IPS-18a (cell line): ENCODE data around the gene ASTN2.

Source experiments
- H3K27ac ChIP-seq: one replicate; pipeline ENCODE4 v1.5.1; 2013; ENCODE audit warnings: low read length
- H3K27me3 ChIP-seq: one replicate; pipeline ENCODE4 v1.6.1; 2013; ENCODE audit warnings: mild to moderate bottlenecking, low read length; ENCODE audit not compliant: control insufficient read depth, insufficient read depth
- H3K36me3 ChIP-seq: one replicate; pipeline ENCODE4 v1.6.1; 2013; ENCODE audit warnings: low read depth, low read length; ENCODE audit not compliant: control insufficient read depth
- H3K4me1 ChIP-seq: one replicate; pipeline ENCODE4 v1.6.1; 2013; ENCODE audit warnings: low read depth, low read length; ENCODE audit not compliant: control insufficient read depth
- H3K4me3 ChIP-seq: one replicate; pipeline ENCODE4 v1.5.1; 2013; ENCODE audit warnings: low read length
- H3K9ac ChIP-seq: one replicate; pipeline ENCODE4 v1.6.1; 2013; ENCODE audit warnings: mild to moderate bottlenecking, low read length, moderate library complexity
- H3K9me3 ChIP-seq: one replicate; pipeline ENCODE4 v1.6.1; 2013; ENCODE audit warnings: low read depth, low read length; ENCODE audit not compliant: control insufficient read depth

The ASTN2 gene

DNA sequence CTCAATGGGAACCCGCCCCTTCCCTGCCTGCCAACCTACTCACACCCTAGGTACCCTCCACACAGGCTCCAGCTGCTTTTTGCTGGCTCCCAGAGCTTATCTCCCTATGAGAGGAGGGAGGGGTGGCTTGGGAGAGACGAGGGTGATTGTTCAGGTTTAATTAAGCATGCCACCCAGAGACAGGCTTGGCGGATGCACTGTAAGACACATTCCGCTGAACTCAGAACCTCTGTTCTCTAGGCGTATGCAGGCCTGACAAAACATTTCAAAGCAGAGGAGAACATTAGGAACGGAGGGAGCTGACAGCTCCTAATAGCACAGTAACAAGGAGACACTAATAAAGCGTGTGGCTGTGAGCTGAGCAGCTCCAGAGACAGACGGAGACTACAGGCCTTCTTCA, 647.6 kb downstream of the ASTN2 start:
- H3K4me3 ChIP-seq: no peak overlapping the region
- no peaks in the 10 kb centered on the region for H3K4me1 ChIP-seq
- H3K9ac ChIP-seq: no peak overlapping the region
- H3K9me3 ChIP-seq: no peaks in the 10 kb centered on the region
- no peak overlapping the region for H3K27ac ChIP-seq
- H3K27me3 ChIP-seq: no peaks in the 10 kb centered on the region
- no peaks in the 10 kb centered on the region for H3K36me3 ChIP-seq

DNA sequence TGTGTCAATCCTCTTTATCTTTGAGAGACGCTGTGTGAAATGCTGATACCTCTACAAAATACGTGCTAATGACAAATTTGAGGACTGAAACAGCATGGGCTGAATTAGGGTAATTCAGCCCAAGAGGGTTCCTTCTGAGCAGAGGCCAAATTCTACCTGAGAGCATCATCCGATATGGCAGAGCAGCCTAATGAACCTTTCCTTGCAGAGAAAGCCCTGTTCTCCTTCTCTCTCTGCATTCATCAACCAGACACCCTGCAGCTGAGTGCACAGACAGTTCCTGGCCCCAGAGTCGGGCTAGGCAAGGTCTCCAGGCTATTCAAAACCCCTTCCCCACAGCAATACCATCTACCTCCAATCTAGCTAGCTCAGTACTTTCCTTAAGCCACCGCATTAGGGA, 649.8 kb downstream of the ASTN2 start:
- H3K27ac ChIP-seq: no peak overlapping the region
- H3K9ac ChIP-seq: no peak overlapping the region
- H3K36me3 ChIP-seq: no peaks in the 10 kb centered on the region
- H3K27me3 ChIP-seq: no peaks in the 10 kb centered on the region
- H3K4me3 ChIP-seq: no peak overlapping the region
- no peaks in the 10 kb centered on the region for H3K9me3 ChIP-seq
- H3K4me1 ChIP-seq: peaks cover 6% of the 10 kb centered on the region

DNA sequence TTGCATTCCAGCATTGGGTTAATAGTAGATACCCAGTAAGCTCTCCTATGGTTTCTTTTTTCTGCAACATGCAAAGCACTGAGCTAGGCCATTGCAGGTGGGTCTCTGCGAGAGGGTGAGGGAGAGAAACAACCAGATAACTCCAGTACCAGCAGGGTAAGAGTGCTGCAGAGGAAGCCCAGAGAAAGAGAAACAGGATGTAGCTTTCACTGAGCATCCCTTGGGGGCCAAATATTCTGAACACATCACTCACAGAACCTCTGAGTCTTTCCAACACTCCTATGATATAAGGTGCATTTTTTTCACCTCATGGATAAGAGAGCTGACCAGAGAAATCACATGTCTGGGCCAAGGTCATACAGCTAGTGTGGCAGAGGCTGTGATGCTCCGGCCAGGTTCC, 651.1 kb downstream of the ASTN2 start:
- Histone ChIP-seq H3K27me3 (no peaks in the 10 kb centered on the region), H3K9me3 (no peaks in the 10 kb centered on the region), H3K36me3 (no peaks in the 10 kb centered on the region), H3K4me3 (no peak overlapping the region), H3K27ac (no peak overlapping the region), H3K4me1 (peaks cover 6% of the 10 kb centered on the region), H3K9ac (no peak overlapping the region)

DNA sequence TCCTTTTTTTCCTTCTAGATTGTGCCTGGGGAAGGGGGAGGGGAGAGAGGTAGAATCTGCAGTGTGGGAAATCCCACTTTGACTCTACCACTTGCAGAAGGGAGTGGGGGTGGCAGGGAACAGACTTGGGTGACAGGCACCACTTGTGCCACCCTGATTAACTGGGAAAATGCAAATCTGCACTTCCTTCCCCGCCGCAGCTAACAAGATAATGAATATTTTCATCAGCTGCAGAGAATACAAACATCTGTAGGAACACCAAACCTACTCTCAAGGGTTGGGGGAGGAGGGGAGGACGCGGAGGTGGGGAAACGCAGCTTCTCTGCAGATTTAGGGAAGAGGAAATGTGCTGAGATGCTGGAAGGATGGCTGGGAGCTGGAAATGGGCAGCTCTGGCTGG, 654.2 kb downstream of the ASTN2 start:
- Histone ChIP-seq H3K9ac (no peak overlapping the region), H3K9me3 (no peaks in the 10 kb centered on the region), H3K36me3 (no peaks in the 10 kb centered on the region), H3K4me1 (peaks cover 6% of the 10 kb centered on the region), H3K4me3 (no peak overlapping the region), H3K27ac (no peak overlapping the region), H3K27me3 (no peaks in the 10 kb centered on the region)

DNA sequence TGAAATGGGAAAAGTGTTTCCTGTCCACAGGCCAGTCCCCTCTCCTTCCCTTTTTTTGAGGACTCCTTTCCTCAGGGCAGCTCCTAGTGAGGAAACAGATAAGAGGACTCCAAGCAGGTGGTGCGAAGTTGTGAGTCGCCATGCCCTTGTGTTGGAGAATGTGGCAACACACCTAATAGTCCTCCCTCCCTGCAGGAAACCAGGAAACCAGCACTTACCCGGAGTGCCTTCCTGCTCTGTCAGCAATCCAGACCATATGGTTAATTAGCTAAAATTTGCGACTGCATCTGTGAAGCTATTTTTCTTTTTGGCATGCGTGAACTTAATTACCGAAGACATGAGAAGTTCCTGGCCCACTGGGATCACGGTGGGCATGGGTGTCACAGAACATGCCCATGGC, 657.8 kb downstream of the ASTN2 start:
- Histone ChIP-seq H3K36me3 (no peaks in the 10 kb centered on the region), H3K4me1 (peaks cover 6% of the 10 kb centered on the region), H3K27ac (no peak overlapping the region), H3K27me3 (no peaks in the 10 kb centered on the region), H3K4me3 (no peak overlapping the region), H3K9ac (no peak overlapping the region), H3K9me3 (no peaks in the 10 kb centered on the region)

DNA sequence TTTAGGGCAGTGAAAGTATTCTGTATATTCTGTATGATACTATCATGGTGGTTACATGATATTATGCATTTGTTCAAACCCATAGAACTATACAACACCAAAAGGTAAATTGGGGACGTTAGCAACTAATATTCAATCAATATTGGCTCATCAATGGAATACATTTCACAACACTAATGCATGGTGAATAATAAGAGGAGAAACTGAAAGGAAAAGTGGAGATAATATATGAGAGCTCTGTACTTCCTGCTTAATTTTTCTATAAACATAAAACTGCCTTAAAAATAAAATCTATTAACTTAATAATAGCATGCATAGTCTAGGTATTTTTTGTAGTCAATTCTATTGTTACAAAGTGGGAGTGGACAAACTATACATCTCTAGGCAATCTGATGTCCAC, 661.5 kb downstream of the ASTN2 start:
- Histone ChIP-seq H3K36me3 (no peaks in the 10 kb centered on the region), H3K9ac (no peak overlapping the region), H3K27ac (no peak overlapping the region), H3K4me1 (no peaks in the 10 kb centered on the region), H3K4me3 (no peak overlapping the region), H3K9me3 (no peaks in the 10 kb centered on the region), H3K27me3 (no peaks in the 10 kb centered on the region)

DNA sequence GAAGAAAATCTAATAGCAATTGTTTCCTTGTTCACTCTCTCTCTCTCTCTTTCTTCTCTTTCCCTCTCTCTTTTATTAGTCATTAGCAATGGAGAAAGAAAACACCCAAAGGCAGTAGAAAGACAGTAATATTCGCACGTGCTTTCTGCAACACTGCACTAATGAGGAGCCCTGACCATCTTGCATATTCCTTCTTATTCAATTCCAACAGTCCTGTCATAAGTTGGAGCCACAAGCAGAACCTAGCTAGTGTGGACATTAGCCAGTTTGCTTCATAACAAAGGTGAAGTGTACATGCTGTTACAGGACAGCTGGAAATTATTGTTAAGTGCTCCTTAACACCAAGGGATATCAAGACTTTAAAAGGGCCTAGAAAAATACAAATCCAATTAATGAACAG, 664.3 kb downstream of the ASTN2 start:
- Histone ChIP-seq H3K9me3 (no peaks in the 10 kb centered on the region), H3K9ac (no peak overlapping the region), H3K27me3 (no peaks in the 10 kb centered on the region), H3K27ac (no peak overlapping the region), H3K36me3 (no peaks in the 10 kb centered on the region), H3K4me1 (no peaks in the 10 kb centered on the region), H3K4me3 (no peak overlapping the region)

DNA sequence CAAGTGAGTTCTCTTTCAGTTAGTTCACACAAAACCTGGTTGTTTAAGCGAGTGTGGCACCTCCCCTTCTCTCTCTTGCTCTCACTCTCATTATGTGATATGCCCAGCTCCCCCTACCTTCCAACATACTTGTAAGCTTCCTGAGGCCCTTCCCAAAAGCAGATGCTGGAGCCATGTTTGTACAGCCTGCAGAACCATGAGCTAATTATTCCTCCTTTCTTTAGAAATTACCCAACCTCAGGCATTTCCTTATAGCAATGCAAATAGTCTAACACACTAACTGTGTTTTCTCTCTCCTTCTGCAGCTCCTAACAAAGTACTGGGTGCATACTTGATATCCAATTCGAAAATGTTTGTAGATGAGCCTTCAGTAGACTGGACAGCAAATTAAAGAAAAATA, 665.1 kb downstream of the ASTN2 start:
- Histone ChIP-seq H3K9ac (no peak overlapping the region), H3K9me3 (no peaks in the 10 kb centered on the region), H3K36me3 (no peaks in the 10 kb centered on the region), H3K4me3 (no peak overlapping the region), H3K27me3 (no peaks in the 10 kb centered on the region), H3K27ac (no peak overlapping the region), H3K4me1 (no peaks in the 10 kb centered on the region)

DNA sequence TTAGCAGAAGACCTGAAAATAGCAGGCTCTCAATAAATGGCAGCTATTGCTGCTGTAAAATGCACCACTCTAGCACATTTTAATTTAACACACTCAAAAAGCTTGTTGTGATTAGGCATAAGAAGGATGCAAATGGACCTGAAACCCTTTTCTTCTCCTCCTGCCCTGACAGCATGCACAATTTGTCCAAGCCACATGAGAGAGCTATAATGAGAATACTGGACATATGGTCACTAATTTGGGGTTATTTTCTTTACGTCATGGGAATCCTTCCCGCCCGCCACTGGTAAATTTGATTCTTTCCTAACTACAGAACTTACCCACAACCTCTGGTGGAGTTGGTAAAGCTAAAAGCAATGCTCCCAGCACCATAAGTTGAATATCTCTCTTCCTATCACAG, 665.7 kb downstream of the ASTN2 start:
- Histone ChIP-seq H3K9ac (no peak overlapping the region), H3K27ac (no peak overlapping the region)

DNA sequence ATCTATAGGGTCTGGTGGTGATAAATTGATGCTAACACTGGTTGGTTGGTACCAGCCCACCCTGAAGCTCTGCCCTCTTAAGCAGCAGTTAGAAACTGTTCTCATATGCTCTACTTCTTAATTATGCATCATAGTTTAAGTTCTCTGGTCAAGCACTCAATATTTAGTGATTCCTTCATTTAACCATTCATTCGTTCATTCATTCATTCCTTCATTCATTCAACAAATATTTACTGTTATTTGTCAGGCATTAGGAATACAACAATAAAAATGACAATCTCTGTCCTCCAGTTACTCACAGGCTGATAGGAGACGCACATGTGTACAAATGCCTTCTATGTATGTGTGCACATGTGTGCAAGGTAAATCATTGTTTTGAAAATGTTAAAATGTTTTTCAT, 673.1 kb downstream of the ASTN2 start:
- H3K9me3 ChIP-seq: no peaks in the 10 kb centered on the region

More for the DNA sequence above, 665.7 kb downstream of the ASTN2 start:
- Histone ChIP-seq H3K36me3 (no peaks in the 10 kb centered on the region), H3K4me3 (no peak overlapping the region), H3K4me1 (no peaks in the 10 kb centered on the region), H3K9me3 (no peaks in the 10 kb centered on the region), H3K27me3 (no peaks in the 10 kb centered on the region)

DNA sequence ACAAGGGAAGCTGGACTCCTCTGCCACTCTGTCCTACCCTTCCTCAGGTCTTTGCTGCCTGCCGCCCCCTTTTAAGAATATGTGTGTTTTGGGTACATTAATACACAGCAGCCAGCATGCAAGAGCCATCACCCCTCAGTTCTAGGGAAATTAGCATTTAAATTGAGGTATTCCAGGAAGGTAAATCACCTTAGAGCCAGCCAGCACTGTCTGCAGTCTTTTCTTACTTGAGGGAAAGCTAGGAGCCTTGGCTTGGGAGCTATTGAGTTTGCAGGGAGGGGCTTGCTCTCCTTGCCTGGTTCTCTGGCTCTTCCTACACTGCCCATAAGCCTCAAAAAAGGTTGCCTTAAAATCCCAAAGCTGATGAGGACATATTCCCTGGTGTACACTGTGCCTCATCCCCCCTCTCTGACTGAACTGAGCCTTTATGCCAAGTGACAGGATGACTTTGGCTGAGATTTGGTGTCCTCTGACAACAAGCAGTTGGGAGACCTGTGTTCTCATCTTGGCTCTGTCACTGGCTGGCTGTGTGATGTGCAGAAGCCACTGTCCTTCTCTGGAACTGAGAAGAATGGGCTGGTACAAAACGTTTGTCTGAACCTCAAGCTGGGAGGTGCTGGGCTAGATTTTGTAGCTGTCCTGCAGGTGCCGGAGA, 673.6 kb downstream of the ASTN2 start:
- H3K36me3 ChIP-seq: no peaks in the 10 kb centered on the region
- H3K9ac ChIP-seq: no peak overlapping the region
- H3K4me1 ChIP-seq: peaks cover 9% of the 10 kb centered on the region
- H3K9me3 ChIP-seq: no peaks in the 10 kb centered on the region
- H3K27me3 ChIP-seq: no peaks in the 10 kb centered on the region
- no peak overlapping the region for H3K27ac ChIP-seq
- no peak overlapping the region for H3K4me3 ChIP-seq

More for the DNA sequence above, 673.1 kb downstream of the ASTN2 start:
- H3K4me1 ChIP-seq: peaks cover 9% of the 10 kb centered on the region
- no peaks in the 10 kb centered on the region for H3K27me3 ChIP-seq
- no peak overlapping the region for H3K9ac ChIP-seq
- no peaks in the 10 kb centered on the region for H3K36me3 ChIP-seq
- H3K27ac ChIP-seq: no peak overlapping the region
- H3K4me3 ChIP-seq: no peak overlapping the region

DNA sequence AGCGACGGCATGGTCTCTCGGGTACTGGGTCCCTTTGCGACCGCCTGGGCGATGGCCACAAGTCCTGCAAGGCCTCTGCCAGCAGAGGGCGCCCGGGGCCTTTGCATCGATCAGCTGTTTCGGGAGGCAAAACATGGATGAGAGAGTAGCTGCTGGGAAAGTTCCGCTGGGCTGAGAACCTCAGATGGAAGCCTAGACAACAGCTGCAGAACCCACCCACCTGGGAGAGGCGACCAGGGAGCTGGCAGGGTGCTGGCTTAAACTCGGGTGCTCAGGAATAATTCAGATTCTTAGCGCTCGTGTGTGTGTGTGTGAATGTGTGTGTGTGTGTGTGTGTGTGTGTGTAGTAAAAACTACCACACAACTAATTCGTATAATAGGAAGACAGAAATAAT, 677.7 kb downstream of the ASTN2 start:
- Histone ChIP-seq H3K4me3 (no peak overlapping the region), H3K36me3 (no peaks in the 10 kb centered on the region), H3K4me1 (peaks cover 9% of the 10 kb centered on the region), H3K27ac (no peak overlapping the region), H3K27me3 (no peaks in the 10 kb centered on the region), H3K9me3 (no peaks in the 10 kb centered on the region), H3K9ac (no peak overlapping the region)
